ENCODE results near the gene B4GALT6.

Gene B4GALT6

GRCh38 chr18:31658670-31659575 is 25.5 kb downstream of the B4GALT6 start:
- no peak for DNase-seq

DNA sequence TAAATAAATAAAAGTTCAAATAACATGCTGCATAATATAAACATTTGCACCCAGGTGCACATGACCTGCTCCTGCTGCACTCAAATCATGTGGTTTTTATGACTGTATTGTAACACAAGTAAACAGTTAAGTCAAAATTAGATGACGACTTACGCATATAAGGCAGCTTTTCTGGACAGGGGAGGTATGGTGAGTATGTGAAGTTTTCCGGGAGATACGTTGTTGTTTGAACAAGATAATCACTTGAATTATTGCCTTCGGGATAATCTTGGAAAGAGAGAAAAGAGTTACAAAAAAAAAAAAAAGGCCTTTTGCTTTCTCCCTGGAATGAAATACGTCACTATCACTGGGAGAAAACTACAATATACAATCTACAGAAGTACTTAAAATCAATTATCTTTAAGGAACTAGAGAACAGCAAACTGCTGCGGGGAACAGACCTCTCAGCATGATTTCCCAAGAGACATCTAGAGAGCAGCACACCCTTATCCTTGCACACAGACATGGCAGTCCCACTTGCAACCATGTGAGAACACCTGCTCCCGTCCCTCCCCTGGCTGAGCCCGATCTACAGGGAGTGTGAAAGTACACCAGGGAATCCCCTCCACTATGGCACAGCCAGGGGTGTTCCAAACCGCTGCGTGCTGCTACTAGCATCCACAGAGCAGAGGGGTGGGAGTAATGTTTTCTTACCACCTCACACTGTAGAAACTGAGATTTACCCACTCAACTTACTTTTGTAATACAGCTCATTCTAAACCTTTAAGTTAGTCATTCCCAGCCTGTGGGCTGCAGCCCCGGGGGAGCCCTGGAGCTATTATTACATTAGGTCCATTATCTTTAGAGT is 26.3 kb downstream of the B4GALT6 start:
- DNase-seq: no peak

DNA sequence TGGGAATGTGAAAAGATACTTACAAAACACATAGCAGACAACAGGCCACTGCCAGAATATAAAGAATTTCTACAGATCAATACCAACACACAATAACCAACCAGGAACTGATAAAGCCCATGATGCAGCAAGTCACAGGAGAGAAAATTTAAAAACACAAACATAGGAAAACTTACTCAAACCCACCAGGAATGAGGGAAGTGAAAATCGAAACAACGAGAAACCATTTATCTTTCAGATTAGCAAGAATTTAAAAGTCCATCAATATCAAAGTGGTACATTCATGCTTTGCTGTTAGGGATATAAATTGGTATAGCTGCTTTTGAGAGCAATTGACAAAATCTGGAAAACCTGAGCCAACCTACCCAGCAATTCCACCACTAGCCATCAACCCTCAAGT is 27.6 kb downstream of the B4GALT6 start:
- no peak for DNase-seq

GRCh38 chr18:31655354-31655753 is 29.0 kb downstream of the B4GALT6 start:
- DNase-seq: no peak

GRCh38 chr18:31652877-31653276 is 31.5 kb downstream of the B4GALT6 start:
- no peak for DNase-seq

GRCh38 chr18:31652357-31652756 is 32.0 kb downstream of the B4GALT6 start:
- no peak for DNase-seq

- no peak for DNase-seq
Measured at GRCh38 chr18:31651369-31651768, 33.0 kb downstream of the B4GALT6 start.

GRCh38 chr18:31649978-31650719 is 34.2 kb downstream of the B4GALT6 start:
- DNase-seq: no peak

DNA sequence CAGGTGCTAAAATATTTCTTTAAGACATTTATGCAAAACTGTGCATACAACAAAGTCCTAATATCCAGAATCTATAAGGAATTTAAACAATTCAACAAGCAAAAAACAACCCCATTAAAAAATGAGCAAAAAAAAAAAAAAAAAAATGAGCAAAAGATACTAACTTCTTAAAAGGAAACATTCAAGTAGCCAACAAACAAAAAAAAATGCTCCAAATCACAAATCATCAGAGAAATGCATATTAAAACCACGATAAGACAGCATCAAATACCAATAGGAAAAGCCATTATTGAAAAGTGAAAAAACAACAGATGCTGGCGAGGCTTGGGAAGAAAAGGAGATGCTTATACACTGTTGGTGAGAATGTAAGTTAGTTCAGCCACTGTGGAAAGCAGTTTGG is 34.9 kb downstream of the B4GALT6 start:
- DNase-seq: no peak

GRCh38 chr18:31648966-31649429 is 35.4 kb downstream of the B4GALT6 start:
- DNase-seq: no peak

DNA sequence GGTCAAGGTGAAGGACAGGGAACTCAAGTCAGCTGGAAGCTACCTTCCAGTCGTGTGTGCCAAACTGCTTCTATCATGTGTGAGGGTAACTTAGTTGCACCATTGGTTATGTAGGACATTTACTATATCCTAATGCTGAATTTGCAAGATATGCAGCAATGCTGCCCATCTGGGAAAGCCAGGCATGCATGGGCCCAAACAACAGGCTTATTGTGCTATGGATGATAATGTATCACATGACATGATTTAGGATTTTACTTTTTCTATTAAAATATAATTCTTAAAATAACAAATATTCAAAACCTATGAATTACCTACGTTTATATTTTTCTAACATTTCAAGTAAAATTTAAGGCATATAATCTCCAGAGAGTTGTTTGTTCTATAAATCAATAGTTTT is 35.9 kb downstream of the B4GALT6 start:
- no peak for DNase-seq

DNA sequence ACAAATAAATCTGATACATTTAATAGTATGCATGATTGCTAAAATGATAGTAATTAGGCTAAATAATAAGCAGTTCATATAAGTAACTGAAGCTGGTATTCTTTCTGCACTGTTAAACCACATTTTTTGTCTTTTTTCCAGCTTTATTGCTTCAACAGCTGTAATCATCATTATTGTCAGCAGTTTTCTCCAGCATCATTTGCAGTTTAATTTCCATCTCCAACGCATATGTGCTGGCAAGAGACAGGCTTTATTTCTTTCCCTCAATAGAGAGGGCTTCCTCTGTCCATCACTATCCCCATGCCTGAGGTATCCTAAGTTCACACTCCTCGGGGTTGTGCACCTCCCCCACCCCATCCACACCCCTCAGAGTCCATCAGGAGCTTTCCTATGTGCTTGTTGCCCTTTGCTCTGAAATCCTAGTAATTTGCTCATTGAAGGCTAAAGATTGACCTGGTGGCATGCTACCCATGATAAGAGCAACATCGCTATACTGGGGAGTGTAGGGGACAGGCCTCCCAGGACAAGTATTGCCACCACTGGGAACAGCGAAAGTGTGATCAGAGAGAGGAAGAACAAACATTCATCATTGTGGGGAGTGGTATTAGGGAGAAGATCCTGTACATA is 37.1 kb downstream of the B4GALT6 start:
- no peak for DNase-seq

GRCh38 chr18:31646332-31647126 is 37.9 kb downstream of the B4GALT6 start:
- DNase-seq: no peak

DNA sequence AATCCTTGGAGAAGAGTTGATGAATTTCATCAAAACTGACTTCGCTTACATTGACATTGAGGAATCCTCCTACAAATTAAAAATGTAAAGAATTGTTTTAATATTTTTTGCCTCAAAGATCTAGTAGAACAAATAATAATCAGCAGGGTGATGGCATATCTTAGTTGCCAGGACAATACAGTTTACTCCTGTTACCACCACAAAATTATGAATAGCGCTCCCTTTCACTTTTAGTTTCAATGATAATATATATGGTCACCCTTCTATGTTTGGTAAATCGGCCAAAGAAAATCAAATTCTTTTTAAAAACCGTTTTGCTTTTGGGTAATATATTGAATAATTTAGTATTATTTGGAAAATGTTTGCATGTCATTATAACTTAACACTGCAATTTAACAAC is 39.0 kb downstream of the B4GALT6 start:
- DNase-seq: no peak

DNA sequence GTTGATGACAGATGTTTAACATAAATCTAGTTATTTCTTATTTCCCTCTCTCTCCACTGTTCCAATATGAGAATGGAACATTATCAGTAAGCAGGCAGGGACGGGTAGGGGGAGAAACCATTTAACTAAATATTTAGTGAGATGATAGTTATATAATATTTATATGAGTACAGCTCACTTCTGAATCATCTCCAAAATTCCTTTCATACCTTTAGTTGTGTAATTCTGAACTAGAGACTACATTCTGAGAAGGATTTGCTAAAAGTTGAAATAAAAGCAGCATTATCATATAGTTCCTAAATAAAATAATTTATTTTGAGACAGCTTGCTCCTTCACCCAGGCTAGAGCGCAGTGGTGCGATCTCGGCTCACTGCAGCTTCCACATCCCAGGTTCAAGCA is 41.4 kb downstream of the B4GALT6 start:
- no peak for DNase-seq

DNA sequence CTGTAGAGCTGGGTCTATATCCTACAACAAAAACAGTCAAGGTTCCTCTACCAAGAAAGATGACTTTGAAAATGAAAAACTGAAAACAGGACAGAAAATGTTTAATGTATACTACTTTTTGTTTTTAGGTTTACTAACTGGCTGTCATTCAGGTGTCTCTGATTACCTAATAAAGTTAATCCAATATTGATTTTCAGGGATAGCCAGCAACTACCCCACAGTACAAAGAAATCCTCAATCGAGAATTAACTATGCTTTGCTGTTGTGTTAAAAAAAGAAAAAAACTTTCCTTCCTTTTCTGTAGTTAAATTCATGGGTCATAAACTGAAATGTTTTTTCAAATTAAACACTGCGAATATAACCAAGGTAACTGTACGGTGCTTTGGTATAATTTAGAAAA is 46.9 kb downstream of the B4GALT6 start:
- no peak for DNase-seq

- no peak for DNase-seq
Measured at GRCh38 chr18:31636387-31636786, 48.0 kb downstream of the B4GALT6 start.

DNA sequence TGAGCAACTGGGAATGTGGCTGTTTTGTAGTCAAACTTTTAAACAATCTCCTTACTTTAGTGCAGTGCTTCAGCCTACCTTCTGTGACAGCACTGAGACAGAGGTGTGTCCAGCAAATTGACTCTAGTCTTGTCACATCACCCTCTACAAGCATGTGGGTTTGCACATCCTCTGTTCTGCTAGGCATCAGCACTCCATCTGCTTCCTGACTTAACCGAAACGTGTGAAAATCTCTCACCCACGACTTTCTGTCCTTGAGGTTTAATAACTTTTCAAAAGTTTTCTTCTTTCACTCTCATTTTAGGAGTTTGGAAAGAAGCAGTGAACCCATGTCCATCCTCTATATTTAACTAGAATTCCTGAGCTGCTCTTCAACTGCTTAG is 50.1 kb downstream of the B4GALT6 start:
- DNase-seq: no peak

DNA sequence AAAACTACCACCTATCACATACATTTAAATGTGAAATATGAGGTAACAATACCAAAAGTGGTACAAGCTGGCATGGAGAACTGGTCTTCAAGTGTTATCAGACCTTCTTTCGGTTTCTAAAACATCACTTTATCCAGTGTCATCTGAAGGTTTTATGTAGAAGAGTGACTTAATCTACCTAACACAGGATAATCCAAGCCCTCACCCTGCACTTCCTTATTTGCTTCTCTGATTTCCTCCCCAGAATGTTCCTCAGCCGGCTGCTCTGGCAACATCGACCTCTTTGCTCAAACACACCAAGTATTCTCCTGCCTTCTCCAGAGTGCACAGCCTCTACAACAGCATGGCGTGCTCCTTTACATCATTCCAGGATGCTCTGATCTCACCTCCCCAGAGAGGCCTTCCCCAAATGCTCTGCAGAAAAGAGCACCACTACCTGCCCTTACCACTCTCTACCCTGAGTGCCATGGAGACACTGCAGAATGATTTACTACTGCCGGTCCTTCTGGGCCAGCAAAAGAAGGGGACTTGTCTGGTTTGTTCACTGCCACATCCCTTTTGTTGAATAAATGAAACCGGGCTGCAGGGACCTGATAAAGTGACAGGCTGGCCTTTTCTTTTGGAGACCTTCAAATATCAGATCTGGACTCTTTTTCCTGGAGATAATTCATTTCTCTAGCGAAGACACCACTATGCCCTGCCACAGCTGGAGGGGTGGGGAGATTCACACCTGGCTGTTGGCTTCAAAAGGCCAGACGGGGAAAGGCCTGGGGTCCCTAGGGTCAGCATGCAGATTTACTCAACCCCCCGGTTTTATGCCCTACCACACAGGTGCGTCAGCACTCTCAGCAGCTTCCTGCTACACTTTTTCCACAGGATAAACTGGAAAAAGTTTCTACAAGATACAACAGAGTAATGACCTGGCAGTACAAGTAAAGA is 50.7 kb downstream of the B4GALT6 start:
- no peak for DNase-seq

DNA sequence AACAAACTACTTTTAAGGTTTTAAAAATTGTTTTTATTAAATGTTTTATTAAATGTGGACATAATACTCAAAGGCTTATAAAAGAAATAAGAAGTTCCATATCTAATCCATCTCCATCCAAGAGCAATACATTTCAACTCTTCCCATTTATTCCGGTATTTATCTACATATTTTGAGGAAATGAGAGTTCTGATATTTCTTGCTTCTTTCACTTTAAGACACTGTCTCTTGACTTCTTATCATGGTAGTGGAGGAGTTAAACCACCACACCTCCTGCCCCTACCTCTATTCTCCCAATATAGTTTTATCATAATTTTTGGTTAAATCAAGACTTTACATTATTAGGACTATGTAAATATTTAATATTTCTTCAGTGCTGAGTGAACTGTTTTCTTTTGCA is 52.0 kb downstream of the B4GALT6 start:
- DNase-seq: no peak

DNA sequence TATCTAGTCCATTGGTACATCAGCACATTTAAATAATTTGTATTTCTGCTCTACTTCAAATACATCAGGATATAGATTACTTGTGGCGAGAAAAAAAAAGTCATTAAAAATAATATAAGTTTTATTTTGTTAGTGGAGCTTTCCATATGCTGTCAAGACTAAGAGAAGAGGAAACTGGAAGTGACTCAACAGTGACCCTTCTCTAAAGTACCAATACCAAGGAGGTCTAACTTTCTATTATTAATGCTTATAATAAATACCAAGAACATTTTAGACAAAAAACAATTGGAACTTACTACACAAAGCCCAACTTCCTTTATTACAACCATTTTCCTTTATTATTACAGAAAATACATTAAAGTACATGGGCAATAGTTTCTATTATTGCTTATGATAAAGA is 52.9 kb downstream of the B4GALT6 start:
- DNase-seq: no peak

All from CD4-positive, alpha-beta T cell treated with Interleukin-17A for 4 hours (primary cell).